Liver (tissue), 3 donors: ENCODE data around the gene WARS2.

ENCODE experiments used
- CTCF ChIP-seq: fragments of 150-350 bp; IDR thresholded peaks from 2 replicates; pipeline ENCODE4 v1.5.1; 2017; ENCODE audit warnings: improper control_type of control experiment, low read depth, low read length; ENCODE audit not compliant: missing input control
- EGR1 ChIP-seq, 2 donors: IDR thresholded peaks; 2 replicates each; pipeline ENCODE4 v1.6.1; 2016 to 2018; ENCODE audit warnings: antibody characterized with exemption in 2 of 2, low read depth in 2 of 2
- FOXA2 ChIP-seq: IDR thresholded peaks from 2 replicates; pipeline ENCODE4 v1.6.1; 2016; ENCODE audit warnings: antibody characterized with exemption
- GABPA ChIP-seq, 2 donors: IDR thresholded peaks in 1 of 2; conservative IDR thresholded peaks in 1 of 2; 2 replicates each; pipeline ENCODE4 v1.6.1; 2016; ENCODE audit warnings: antibody characterized with exemption in 2 of 2, mild to moderate bottlenecking in 1 of 2, moderate library complexity in 1 of 2
- HNF4G ChIP-seq: IDR thresholded peaks from 2 replicates; pipeline ENCODE4 v1.6.1; 2016; ENCODE audit warnings: antibody characterized with exemption
- JUND ChIP-seq, 2 donors: IDR thresholded peaks; 2 replicates each; pipeline ENCODE4 v1.6.1; 2016; ENCODE audit warnings: antibody characterized with exemption in 2 of 2
- RXRA ChIP-seq, 2 donors: IDR thresholded peaks; 2 replicates each; pipeline ENCODE4 v1.6.1; 2017 to 2018; ENCODE audit warnings: antibody characterized with exemption in 2 of 2, mild to moderate bottlenecking in 1 of 2
- SP1 ChIP-seq: IDR thresholded peaks from 2 replicates; pipeline ENCODE4 v1.6.1; 2018; ENCODE audit warnings: antibody characterized with exemption, mild to moderate bottlenecking
- TAF1 ChIP-seq: conservative IDR thresholded peaks from 2 replicates; pipeline ENCODE4 v1.6.1; 2016; ENCODE audit warnings: antibody characterized with exemption, mild to moderate bottlenecking
- YY1 ChIP-seq: IDR thresholded peaks from 2 replicates; pipeline ENCODE4 v1.6.1; 2016; ENCODE audit warnings: antibody characterized with exemption, mild to moderate bottlenecking
- TF ChIP-seq, protein P1 (sequence below): IDR thresholded peaks from 2 replicates; pipeline ENCODE4 v1.6.1; 2016; ENCODE audit warnings: antibody characterized with exemption
- TF ChIP-seq, protein P2 (sequence below): IDR thresholded peaks from 2 replicates; pipeline ENCODE4 v1.6.1; 2016; ENCODE audit warnings: antibody characterized with exemption, mild to moderate bottlenecking
- TF ChIP-seq, protein P3 (sequence below): IDR thresholded peaks from 2 replicates; pipeline ENCODE4 v1.6.1; 2016; ENCODE audit warnings: antibody characterized with exemption
- TF ChIP-seq, protein P4 (sequence below): IDR thresholded peaks from 2 replicates; pipeline ENCODE4 v1.6.1; 2016; ENCODE audit warnings: antibody characterized with exemption
- donor health status: healthy.
- donor health status: healthy.

DNA sequence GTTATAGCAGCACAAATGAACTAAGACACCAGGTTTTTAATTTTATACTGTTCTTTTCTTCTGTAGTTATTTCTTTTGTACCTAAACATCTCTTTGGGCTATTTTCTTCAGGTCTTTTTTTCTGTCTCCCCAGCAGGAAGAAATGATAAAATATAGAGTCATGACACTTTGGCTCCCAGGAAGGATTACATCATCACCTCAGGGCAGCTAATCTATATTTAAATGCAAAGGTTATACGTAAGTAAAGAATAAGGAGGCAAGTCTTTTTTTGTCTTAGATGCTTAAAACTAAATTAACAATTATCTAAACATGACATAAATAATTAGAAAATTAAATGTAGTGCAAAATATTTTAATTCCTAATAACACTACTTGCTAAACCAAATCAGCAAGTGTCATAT, 57.0 kb downstream of the WARS2 start:
- TF ChIP-seq EGR1 (IDR thresholded peaks at IDR 0.05; ENCODE audit: low read depth in 2 of 2) (no peak), CTCF (no peak), SP1 (no peak), TAF1 (no peak), GABPA (IDR thresholded peaks at IDR 0.05 in 1 of 2, conservative IDR thresholded peaks at IDR 0.05 in 1 of 2) (no peak), JUND (IDR thresholded peaks at IDR 0.05) (no peak), FOXA2 (no peak), RXRA (IDR thresholded peaks at IDR 0.05) (no peak), HNF4G (no peak), YY1 (no peak)
- TF ChIP-seq, protein P1, sequence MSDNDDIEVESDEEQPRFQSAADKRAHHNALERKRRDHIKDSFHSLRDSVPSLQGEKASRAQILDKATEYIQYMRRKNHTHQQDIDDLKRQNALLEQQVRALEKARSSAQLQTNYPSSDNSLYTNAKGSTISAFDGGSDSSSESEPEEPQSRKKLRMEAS: no peak
- TF ChIP-seq, protein P2, sequence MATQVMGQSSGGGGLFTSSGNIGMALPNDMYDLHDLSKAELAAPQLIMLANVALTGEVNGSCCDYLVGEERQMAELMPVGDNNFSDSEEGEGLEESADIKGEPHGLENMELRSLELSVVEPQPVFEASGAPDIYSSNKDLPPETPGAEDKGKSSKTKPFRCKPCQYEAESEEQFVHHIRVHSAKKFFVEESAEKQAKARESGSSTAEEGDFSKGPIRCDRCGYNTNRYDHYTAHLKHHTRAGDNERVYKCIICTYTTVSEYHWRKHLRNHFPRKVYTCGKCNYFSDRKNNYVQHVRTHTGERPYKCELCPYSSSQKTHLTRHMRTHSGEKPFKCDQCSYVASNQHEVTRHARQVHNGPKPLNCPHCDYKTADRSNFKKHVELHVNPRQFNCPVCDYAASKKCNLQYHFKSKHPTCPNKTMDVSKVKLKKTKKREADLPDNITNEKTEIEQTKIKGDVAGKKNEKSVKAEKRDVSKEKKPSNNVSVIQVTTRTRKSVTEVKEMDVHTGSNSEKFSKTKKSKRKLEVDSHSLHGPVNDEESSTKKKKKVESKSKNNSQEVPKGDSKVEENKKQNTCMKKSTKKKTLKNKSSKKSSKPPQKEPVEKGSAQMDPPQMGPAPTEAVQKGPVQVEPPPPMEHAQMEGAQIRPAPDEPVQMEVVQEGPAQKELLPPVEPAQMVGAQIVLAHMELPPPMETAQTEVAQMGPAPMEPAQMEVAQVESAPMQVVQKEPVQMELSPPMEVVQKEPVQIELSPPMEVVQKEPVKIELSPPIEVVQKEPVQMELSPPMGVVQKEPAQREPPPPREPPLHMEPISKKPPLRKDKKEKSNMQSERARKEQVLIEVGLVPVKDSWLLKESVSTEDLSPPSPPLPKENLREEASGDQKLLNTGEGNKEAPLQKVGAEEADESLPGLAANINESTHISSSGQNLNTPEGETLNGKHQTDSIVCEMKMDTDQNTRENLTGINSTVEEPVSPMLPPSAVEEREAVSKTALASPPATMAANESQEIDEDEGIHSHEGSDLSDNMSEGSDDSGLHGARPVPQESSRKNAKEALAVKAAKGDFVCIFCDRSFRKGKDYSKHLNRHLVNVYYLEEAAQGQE: no peak
- TF ChIP-seq, protein P3, sequence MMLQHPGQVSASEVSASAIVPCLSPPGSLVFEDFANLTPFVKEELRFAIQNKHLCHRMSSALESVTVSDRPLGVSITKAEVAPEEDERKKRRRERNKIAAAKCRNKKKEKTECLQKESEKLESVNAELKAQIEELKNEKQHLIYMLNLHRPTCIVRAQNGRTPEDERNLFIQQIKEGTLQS: no peak
- TF ChIP-seq, protein P4, sequence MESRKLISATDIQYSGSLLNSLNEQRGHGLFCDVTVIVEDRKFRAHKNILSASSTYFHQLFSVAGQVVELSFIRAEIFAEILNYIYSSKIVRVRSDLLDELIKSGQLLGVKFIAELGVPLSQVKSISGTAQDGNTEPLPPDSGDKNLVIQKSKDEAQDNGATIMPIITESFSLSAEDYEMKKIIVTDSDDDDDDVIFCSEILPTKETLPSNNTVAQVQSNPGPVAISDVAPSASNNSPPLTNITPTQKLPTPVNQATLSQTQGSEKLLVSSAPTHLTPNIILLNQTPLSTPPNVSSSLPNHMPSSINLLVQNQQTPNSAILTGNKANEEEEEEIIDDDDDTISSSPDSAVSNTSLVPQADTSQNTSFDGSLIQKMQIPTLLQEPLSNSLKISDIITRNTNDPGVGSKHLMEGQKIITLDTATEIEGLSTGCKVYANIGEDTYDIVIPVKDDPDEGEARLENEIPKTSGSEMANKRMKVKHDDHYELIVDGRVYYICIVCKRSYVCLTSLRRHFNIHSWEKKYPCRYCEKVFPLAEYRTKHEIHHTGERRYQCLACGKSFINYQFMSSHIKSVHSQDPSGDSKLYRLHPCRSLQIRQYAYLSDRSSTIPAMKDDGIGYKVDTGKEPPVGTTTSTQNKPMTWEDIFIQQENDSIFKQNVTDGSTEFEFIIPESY: no peak
